IMR-90 (cell line): ENCODE results near the gene CILP. TPM values are rescaled to one million over a fixed set of nuclear protein-coding genes. Genes with fewer than 3 reads are reported as not detected.

Experiments
- ATAC-seq: fragments of 200-7000 bp; cut with Tn5 transposase; 2 replicates; pipeline ENCODE4 v1.9.1; 2020; ENCODE audit warnings: low read depth, mild to moderate bottlenecking, moderate library complexity
- BruUV-seq: library from RNA; stranded (reverse); fragments of 400-500 nt; replicated peaks from 2 replicates; lab custom pipeline; 2021; lab: Mats Ljungman, UMichigan
- CTCF ChIA-PET: fragments of 300-600 bp; formaldehyde crosslinking; extraction: SDS; loops from one replicate; lab custom pipeline; 2021; ENCODE audit warnings: antibody characterized with exemption; lab: Yijun Ruan, JAX
- POLR2A ChIA-PET: fragments of 300-600 bp; sonication (Branson Sonifier 250); formaldehyde crosslinking; loops from one replicate; lab custom pipeline; 2022; ENCODE audit warnings: antibody characterized with exemption; ENCODE audit not compliant: unreplicated experiment; lab: Charles Lee
- DNase-seq: peaks from one replicate; pipeline ENCODE4 v3.0.0; 2013
- H2AFZ ChIP-seq: replicated peaks from 2 replicates; pipeline ENCODE3; 2013; ENCODE audit warnings: low read length, mild to moderate bottlenecking; ENCODE audit not compliant: poor library complexity
- H2AK5ac ChIP-seq: 2 replicates; pipeline ENCODE4 v1.6.1; 2013; ENCODE audit warnings: low read depth, low read length, inconsistent platforms
- H2AK9ac ChIP-seq: replicated peaks from 2 replicates; pipeline ENCODE3; 2013; ENCODE audit warnings: mild to moderate bottlenecking, low read depth, low read length, moderate library complexity; ENCODE audit not compliant: poor library complexity
- H2BK120ac ChIP-seq: 2 replicates; pipeline ENCODE4 v1.6.1; 2013; ENCODE audit warnings: low read depth, low read length, inconsistent platforms
- H2BK15ac ChIP-seq: 3 replicates; pipeline ENCODE4 v1.6.1; 2013; ENCODE audit warnings: low read depth, low read length, inconsistent platforms
- H2BK20ac ChIP-seq: 2 replicates; pipeline ENCODE4 v1.6.1; 2013; ENCODE audit warnings: low read depth, mild to moderate bottlenecking, inconsistent platforms, low read length, moderate library complexity
- H2BK5ac ChIP-seq: 2 replicates; pipeline ENCODE4 v1.6.1; 2013; ENCODE audit warnings: mild to moderate bottlenecking, low read depth, low read length, inconsistent platforms; ENCODE audit not compliant: poor library complexity, severe bottlenecking
- H3K14ac ChIP-seq: replicated peaks from 2 replicates; pipeline ENCODE4 v1.6.1; 2013; ENCODE audit warnings: low read depth, low read length, inconsistent platforms
- H3K18ac ChIP-seq: 2 replicates; pipeline ENCODE4 v1.6.1; 2013; ENCODE audit warnings: low read depth, low read length, control low read depth
- H3K23ac ChIP-seq: 2 replicates; pipeline ENCODE4 v1.6.1; 2013; ENCODE audit warnings: low read depth, low read length, inconsistent platforms
- H3K27ac ChIP-seq: 2 replicates; pipeline ENCODE4 v1.5.1; 2013; ENCODE audit warnings: mild to moderate bottlenecking, control low read depth, low read length; ENCODE audit not compliant: insufficient read depth
- H3K27me3 ChIP-seq: 2 replicates; pipeline ENCODE4 v1.6.1; 2013; ENCODE audit warnings: low read length; ENCODE audit not compliant: control insufficient read depth, insufficient read depth
- H3K36me3 ChIP-seq: 2 replicates; pipeline ENCODE4 v1.6.1; 2013; ENCODE audit warnings: low read length, mixed read lengths; ENCODE audit not compliant: control insufficient read depth, insufficient read depth
- H3K4ac ChIP-seq: 2 replicates; pipeline ENCODE4 v1.6.1; 2013; ENCODE audit warnings: low read depth, low read length, inconsistent platforms
- H3K4me1 ChIP-seq: 2 replicates; pipeline ENCODE4 v1.6.1; 2013; ENCODE audit warnings: low read length, mixed read lengths; ENCODE audit not compliant: control insufficient read depth, insufficient read depth
- H3K4me2 ChIP-seq: 2 replicates; pipeline ENCODE4 v1.6.1; 2013; ENCODE audit warnings: low read depth, mild to moderate bottlenecking, control low read depth, low read length, moderate library complexity
- H3K4me3 ChIP-seq: 2 replicates; pipeline ENCODE4 v1.5.1; 2013; ENCODE audit warnings: low read depth, mild to moderate bottlenecking, control low read depth, low read length, moderate library complexity; ENCODE audit not compliant: insufficient read depth
- H3K56ac ChIP-seq: 2 replicates; pipeline ENCODE4 v1.6.1; 2013; ENCODE audit warnings: low read length, inconsistent platforms; ENCODE audit not compliant: insufficient read depth; ENCODE audit errors: extremely low read depth
- H3K79me1 ChIP-seq, 2 experiments: 2 replicates each; pipeline ENCODE4 v1.6.1; 2013; ENCODE audit warnings: low read length in 2 of 2, inconsistent platforms in 1 of 2, low read depth in 1 of 2
- H3K9ac ChIP-seq: 2 replicates; pipeline ENCODE4 v1.6.1; 2013; ENCODE audit warnings: low read depth, low read length, control low read depth
- H3K9me1 ChIP-seq: 2 replicates; pipeline ENCODE4 v1.6.1; 2013; ENCODE audit warnings: low read length, inconsistent platforms; ENCODE audit not compliant: insufficient read depth
- H3K9me3 ChIP-seq: 2 replicates; pipeline ENCODE4 v1.6.1; 2013; ENCODE audit warnings: low read length; ENCODE audit not compliant: control insufficient read depth, insufficient read depth
- H4K20me1 ChIP-seq: 2 replicates; pipeline ENCODE4 v1.6.1; 2013; ENCODE audit warnings: low read length, inconsistent platforms; ENCODE audit not compliant: insufficient read depth
- H4K5ac ChIP-seq: 2 replicates; pipeline ENCODE4 v1.6.1; 2013; ENCODE audit warnings: mild to moderate bottlenecking, low read depth, low read length, control low read depth
- H4K8ac ChIP-seq, 2 experiments: 2 replicates each; pipeline ENCODE4 v1.6.1; 2013; ENCODE audit warnings: low read depth in 2 of 2, low read length in 2 of 2, control low read depth in 1 of 2, inconsistent platforms in 1 of 2
- H4K91ac ChIP-seq: 2 replicates; pipeline ENCODE4 v1.6.1; 2013; ENCODE audit warnings: low read depth, low read length, inconsistent platforms; ENCODE audit not compliant: insufficient read depth
- BHLHE40 ChIP-seq: fragments of 150-350 bp; IDR thresholded peaks from 2 replicates; pipeline ENCODE4 v1.6.1; 2016; ENCODE audit warnings: mild to moderate bottlenecking, low read depth, low read length
- CEBPB ChIP-seq: IDR thresholded peaks from 2 replicates; pipeline ENCODE4 v1.6.1; 2012; ENCODE audit warnings: low read depth, low read length, improper control_type of control experiment
- CHD1 ChIP-seq: IDR thresholded peaks from 2 replicates; pipeline ENCODE4 v1.6.1; 2012; ENCODE audit warnings: low read depth, low read length, improper control_type of control experiment
- FOS ChIP-seq: fragments of 150-350 bp; IDR thresholded peaks from 2 replicates; pipeline ENCODE4 v1.6.1; 2016; ENCODE audit warnings: low read depth, low read length
- MAFK ChIP-seq: IDR thresholded peaks from 2 replicates; pipeline ENCODE4 v1.6.1; 2012; ENCODE audit warnings: low read depth, low read length, improper control_type of control experiment
- MXI1 ChIP-seq: IDR thresholded peaks from 2 replicates; pipeline ENCODE4 v1.6.1; 2012; ENCODE audit warnings: low read depth, mild to moderate bottlenecking, low read length, moderate library complexity, borderline replicate concordance
- WGBS, 2 experiments: methylation state at CpG; one replicate each; pipeline versions ENCODE4 v1.1.5 to v1.1.7; 2013; ENCODE audit warnings: missing lambda C conversion rate in 2 of 2; ENCODE audit not compliant: insufficient read length in 1 of 2; ENCODE audit errors: extremely low coverage in 2 of 2; 5-methylcytosine and 5-hydroxymethylcytosine counted together
- dilution Hi-C: fragments of 300-500 bp; cut with HindIII; formaldehyde crosslinking; loops from one replicate; pipeline ENCODE4 v1.14.3; 2018; ENCODE audit warnings: low sequenced_read_pairs; ENCODE audit not compliant: unreplicated experiment
- in situ Hi-C: fragments of 300-500 bp; cut with MboI; formaldehyde crosslinking; loops from 3 replicates; pipeline ENCODE4 v1.14.3; 2019; ENCODE audit warnings: low sequenced_read_pairs, inconsistent platforms, mixed read lengths
- intact Hi-C: fragments of 100-400 bp; cut with micrococcal nuclease; formaldehyde crosslinking; loops from 2 replicates; pipeline ENCODE4 v1.10.0; 2022
- polyA plus RNA-seq, 3 experiments: library from polyadenylated mRNA; depleted of rRNA; stranded (reverse); fragments of >200 nt; gene quantifications; 2 replicates each; pipeline ENCODE4 v1.2.3, GENCODE V29; 2012; ENCODE audit warnings: low replicate concordance in 1 of 3
- total RNA-seq: library from RNA; depleted of rRNA; stranded (reverse); fragments of >200 nt; gene quantifications from 2 replicates; pipeline ENCODE4 v1.2.3, GENCODE V29; 2012
- TF ChIP-seq, protein P1 (sequence below): fragments of 150-350 bp; IDR thresholded peaks from 2 replicates; pipeline ENCODE4 v1.6.1; 2017; ENCODE audit warnings: mild to moderate bottlenecking, antibody characterized with exemption, low read length, low read depth
- TF ChIP-seq, protein P2 (sequence below): conservative IDR thresholded peaks from 2 replicates; pipeline ENCODE4 v1.5.1; 2012; ENCODE audit warnings: mild to moderate bottlenecking, low read depth, low read length, improper control_type of control experiment
- TF ChIP-seq, protein P3 (sequence below): fragments of 150-350 bp; IDR thresholded peaks from 2 replicates; pipeline ENCODE4 v1.6.1; 2016; ENCODE audit warnings: low read depth, mild to moderate bottlenecking, low read length, moderate library complexity, borderline replicate concordance

Gene CILP
- total and polyA plus RNA-seq, 2 of the 4 experiments (the other 2 are of a cell fraction), result under 0.01 to 0.02 TPM

DNA sequence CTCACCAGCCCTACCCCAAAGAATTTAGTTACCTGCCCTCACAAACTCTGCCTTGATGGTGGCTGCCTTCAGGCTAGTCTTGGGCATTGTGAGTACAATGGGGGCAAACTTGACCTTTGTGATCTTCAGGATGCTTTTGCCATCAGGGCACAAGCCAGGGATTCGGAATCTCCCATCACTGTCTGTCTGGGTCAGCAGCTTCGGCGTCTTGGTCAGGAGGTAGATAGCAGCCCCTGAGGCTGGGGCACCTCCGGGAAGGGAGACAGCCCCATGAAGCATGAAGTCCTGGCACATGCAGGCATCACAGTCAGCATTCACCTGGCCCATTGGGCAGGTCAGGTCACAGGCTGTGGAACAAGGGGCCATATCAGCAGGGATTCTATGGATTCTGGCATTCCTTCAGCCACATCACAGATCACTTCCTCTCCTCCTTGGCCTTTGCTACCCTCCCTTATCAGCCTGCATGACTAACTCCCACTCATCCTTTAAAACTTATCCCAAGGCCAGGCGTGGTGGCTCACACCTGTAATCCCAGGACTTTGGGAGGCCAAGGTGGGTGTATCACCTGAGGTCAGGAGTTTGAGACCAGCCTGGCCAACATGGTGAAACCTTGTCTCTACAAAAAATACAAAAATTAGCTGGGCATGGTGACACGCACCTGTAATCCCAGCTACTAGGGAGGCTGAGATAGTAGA is 6.9 kb downstream of the CILP start:
- Histone ChIP-seq H3K56ac (no peak overlapping the region), H3K4me1 (no peaks in the 10 kb centered on the region), H4K5ac (no peak overlapping the region), H3K14ac (no peak overlapping the region), H2AK5ac (no peak overlapping the region), H3K79me1 (no peaks in the 10 kb centered on the region), H3K9me1 (peaks cover 3% of the 10 kb centered on the region; the same call in 1 of the 2 replicates), H3K9me3 (no peaks in the 10 kb centered on the region), H4K20me1 (no peaks in the 10 kb centered on the region), H3K23ac (no peak overlapping the region), H3K9ac (no peak overlapping the region), H2AK9ac (no peak overlapping the region), H3K4ac (no peak overlapping the region), H4K91ac (no peak overlapping the region), H4K8ac (no peak overlapping the region), H2BK5ac (no peak overlapping the region), H3K4me2 (no peak overlapping the region), H2BK20ac (no peak overlapping the region), H3K36me3 (no peaks in the 10 kb centered on the region), H3K4me3 (no peak overlapping the region), H3K27me3 (peaks cover 47% of the 10 kb centered on the region), H3K18ac (no peak overlapping the region), H2BK120ac (no peak overlapping the region), H2BK15ac (no peak overlapping the region), H3K27ac (no peak overlapping the region), H2AFZ (peak overlapping the region; percentile 26)
- dilution Hi-C loops (no loop called here), intact Hi-C loops (no loop called here), in situ Hi-C loops (no loop called here)
- ATAC-seq, result no peak
- DNase-seq, result no peak
- no TSS peak for BruUV-seq
- no CpG with 5 or more reads among the region's 6 CpGs for WGBS, 2 experiments
- ChIA-PET POLR2A (no interaction called here), CTCF (no interaction called here)
- TF ChIP-seq BHLHE40 (no peak), CEBPB (no peak), FOS (no peak), MXI1 (no peak), MAFK (no peak), CHD1 (no peak)
- TF ChIP-seq, protein P1, sequence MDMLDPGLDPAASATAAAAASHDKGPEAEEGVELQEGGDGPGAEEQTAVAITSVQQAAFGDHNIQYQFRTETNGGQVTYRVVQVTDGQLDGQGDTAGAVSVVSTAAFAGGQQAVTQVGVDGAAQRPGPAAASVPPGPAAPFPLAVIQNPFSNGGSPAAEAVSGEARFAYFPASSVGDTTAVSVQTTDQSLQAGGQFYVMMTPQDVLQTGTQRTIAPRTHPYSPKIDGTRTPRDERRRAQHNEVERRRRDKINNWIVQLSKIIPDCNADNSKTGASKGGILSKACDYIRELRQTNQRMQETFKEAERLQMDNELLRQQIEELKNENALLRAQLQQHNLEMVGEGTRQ, result no peak
- TF ChIP-seq, protein P2, sequence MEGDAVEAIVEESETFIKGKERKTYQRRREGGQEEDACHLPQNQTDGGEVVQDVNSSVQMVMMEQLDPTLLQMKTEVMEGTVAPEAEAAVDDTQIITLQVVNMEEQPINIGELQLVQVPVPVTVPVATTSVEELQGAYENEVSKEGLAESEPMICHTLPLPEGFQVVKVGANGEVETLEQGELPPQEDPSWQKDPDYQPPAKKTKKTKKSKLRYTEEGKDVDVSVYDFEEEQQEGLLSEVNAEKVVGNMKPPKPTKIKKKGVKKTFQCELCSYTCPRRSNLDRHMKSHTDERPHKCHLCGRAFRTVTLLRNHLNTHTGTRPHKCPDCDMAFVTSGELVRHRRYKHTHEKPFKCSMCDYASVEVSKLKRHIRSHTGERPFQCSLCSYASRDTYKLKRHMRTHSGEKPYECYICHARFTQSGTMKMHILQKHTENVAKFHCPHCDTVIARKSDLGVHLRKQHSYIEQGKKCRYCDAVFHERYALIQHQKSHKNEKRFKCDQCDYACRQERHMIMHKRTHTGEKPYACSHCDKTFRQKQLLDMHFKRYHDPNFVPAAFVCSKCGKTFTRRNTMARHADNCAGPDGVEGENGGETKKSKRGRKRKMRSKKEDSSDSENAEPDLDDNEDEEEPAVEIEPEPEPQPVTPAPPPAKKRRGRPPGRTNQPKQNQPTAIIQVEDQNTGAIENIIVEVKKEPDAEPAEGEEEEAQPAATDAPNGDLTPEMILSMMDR, result no peak
- TF ChIP-seq, protein P3, sequence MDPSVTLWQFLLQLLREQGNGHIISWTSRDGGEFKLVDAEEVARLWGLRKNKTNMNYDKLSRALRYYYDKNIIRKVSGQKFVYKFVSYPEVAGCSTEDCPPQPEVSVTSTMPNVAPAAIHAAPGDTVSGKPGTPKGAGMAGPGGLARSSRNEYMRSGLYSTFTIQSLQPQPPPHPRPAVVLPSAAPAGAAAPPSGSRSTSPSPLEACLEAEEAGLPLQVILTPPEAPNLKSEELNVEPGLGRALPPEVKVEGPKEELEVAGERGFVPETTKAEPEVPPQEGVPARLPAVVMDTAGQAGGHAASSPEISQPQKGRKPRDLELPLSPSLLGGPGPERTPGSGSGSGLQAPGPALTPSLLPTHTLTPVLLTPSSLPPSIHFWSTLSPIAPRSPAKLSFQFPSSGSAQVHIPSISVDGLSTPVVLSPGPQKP, result no peak
